ENCODE results near the gene IRF1. TPM values are rescaled to one million over a fixed set of nuclear protein-coding genes. Genes with fewer than 3 reads are reported as not detected.

The IRF1 gene
- total RNA-seq, 2 experiments from 2014 or later, result 205 to 223 TPM

DNA sequence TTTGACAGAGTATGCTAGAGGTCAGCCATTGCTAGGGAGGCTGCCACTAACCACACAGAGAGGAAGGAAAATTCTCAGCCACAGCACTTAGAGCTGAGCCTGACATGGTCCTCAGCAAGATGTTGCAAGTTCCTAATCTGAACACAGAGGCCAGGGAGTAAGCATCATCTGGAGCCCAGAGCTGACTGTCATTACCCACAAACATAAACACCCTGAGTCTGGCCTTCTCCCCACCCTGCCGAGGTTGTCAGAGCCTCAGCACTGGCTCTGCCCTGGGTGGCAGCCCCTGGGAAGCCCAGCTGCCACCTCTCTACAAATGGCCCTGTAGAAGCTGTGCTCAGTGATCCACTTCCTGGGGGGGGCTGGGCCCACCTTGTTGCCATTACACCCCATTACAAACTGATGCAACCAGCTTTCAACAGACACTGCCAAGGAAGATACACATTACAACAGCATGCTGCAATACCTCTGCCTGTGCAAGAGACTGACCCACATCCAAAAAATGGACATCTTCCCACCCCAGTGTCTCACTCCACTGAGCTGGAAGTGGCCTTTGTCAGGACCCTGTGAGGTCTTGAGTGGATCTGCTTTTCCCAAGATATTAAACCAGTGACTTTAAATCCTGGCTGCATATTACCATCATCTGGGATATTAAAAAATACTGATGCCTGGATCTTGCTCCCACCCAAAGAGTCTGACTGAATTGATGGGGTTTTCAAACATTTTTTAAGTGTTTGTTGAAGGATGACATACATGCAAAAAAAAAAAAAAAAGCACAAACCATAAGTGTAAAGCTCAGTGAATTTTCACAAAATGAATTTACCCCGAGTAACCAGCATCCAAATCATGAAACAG lies 33.0 kb downstream of the IRF1 start:
- CTCF ChIA-PET, result interaction anchor here (0.9 to 8.0 kb wide), 16 partner anchors 9 to 71 kb away, joined by 3 to 131 read pairs (median 12); partner anchors contain the start of gene IRF1
- ATAC-seq (peak; percentile 59), DNase-seq (peak; percentile 79)
- Mint-ChIP-seq H3K4me3 (peak overlapping the region; percentile 8), H3K27ac (peak overlapping the region; percentile 99), H3K4me1 (peaks cover 94% of the 10 kb centered on the region), H3K27me3 (no peaks in the 10 kb centered on the region), H3K9me3 (ENCODE audit: low read depth) (no peaks in the 10 kb centered on the region), H3K36me3 (peaks cover 59% of the 10 kb centered on the region)

DNA sequence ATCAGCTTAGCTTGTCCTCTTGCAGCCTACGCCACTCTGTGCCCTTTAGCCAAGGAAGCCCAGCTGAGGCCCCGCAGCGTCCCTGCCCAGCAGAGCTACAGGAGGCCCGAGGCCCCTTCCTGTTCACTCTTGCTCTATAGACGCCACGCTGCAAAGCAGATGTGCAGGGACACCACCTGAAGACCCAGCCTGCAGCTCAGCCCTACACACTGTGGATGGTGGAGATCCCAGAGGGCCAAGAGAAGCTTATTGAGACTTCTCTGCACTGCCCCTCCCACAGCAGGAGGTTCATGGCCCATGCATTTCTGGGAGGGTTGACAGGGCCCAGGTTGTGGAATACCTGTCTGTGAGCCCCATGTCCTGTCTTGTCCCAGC lies 33.6 kb downstream of the IRF1 start:
- Mint-ChIP-seq H3K36me3 (peaks cover 59% of the 10 kb centered on the region), H3K27me3 (no peaks in the 10 kb centered on the region), H3K27ac (peak overlapping the region; percentile 99), H3K9me3 (ENCODE audit: low read depth) (no peaks in the 10 kb centered on the region), H3K4me3 (peak overlapping the region; percentile 8), H3K4me1 (peaks cover 93% of the 10 kb centered on the region)
- ATAC-seq (peak; percentile 43), DNase-seq (no peak)
- CTCF ChIA-PET, result interaction anchor here (0.9 to 8.0 kb wide), 16 partner anchors 9 to 71 kb away, joined by 3 to 131 read pairs (median 12); partner anchors contain the start of gene IRF1

DNA sequence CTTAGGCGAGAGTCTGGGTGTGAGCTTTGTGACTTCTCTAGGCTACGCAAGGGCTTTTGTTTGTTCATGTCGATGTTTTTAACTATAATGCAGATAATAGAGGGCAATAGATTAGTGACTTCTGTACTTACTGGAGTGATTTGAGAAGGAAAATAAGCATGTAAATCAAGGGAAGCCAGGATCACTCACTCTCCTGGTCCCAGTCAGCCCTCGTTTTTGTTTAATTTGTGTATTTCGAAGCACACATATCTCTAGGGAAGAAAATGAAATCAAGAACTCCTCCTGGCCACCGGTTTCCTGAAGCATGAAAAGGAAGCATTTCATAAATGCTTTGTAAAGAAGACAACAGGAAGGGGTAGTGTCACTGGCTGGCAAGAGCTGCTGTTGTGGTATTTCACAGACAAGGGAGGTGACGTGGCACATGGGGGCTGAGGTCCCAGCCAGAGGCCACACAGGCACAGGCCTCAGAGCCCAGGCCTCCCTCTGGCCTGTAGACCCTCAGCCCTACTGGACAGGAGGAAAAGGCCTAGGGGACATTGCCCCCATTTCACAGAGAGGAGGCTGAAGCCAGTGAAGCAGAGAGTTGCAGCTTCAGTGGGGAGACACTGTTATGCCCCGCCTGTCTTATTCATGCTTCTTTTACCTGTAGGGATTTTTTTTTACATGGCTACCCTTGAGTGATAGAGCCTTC lies 34.1 kb downstream of the IRF1 start:
- Mint-ChIP-seq H3K36me3 (peaks cover 55% of the 10 kb centered on the region), H3K4me3 (peak overlapping the region; percentile 54), H3K27ac (peak overlapping the region; percentile 99), H3K4me1 (peaks cover 90% of the 10 kb centered on the region), H3K9me3 (ENCODE audit: low read depth) (no peaks in the 10 kb centered on the region), H3K27me3 (no peaks in the 10 kb centered on the region)
- peak; percentile 65 for ATAC-seq
- CTCF ChIA-PET, result interaction anchor here (1.1 to 8.0 kb wide), 15 partner anchors 9 to 70 kb away, joined by 3 to 131 read pairs (median 15); partner anchors contain the start of gene IRF1
- DNase-seq, result peak; percentile 85

GRCh38 chr5:132455614-132456115 lies 34.9 kb downstream of the IRF1 start:
- Mint-ChIP-seq H3K36me3 (peaks cover 56% of the 10 kb centered on the region), H3K4me1 (peaks cover 87% of the 10 kb centered on the region), H3K9me3 (ENCODE audit: low read depth) (no peaks in the 10 kb centered on the region), H3K27ac (peak overlapping the region; percentile 99), H3K4me3 (peak overlapping the region; percentile 54), H3K27me3 (no peaks in the 10 kb centered on the region)
- CTCF ChIA-PET, result interaction anchor here (1.4 to 8.0 kb wide), 10 partner anchors 8 to 40 kb away, joined by 3 to 131 read pairs (median 21); no protein-coding TSS in a partner anchor
- ATAC-seq (no peak), DNase-seq (no peak)

DNA sequence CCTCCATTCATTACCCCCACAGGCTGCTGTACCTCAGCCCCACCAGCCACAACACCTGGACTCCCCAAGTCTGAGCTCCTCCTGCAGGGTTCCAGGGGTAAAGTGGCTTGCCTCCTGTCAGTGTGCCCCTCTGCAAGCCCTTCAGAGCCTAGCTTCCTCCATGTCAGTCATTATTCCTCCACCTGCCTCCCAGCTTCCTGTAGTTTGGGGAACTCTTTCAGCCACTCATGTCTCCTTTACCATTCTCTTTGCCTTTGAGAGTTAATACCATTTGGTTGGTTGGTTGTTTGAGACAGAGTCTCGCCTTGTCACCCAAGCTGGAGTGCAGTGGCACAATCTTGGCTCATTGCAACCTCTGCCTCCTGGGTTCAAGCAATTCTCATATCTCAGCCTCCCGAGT lies 36.2 kb downstream of the IRF1 start:
- CTCF ChIA-PET, result interaction anchor here (0.6 to 8.0 kb wide), 4 partner anchors 12 to 124 kb away, joined by 3 to 131 read pairs (median 37); no protein-coding TSS in a partner anchor
- Mint-ChIP-seq H3K36me3 (peaks cover 55% of the 10 kb centered on the region), H3K9me3 (ENCODE audit: low read depth) (no peaks in the 10 kb centered on the region), H3K27me3 (no peaks in the 10 kb centered on the region), H3K27ac (peak overlapping the region; percentile 99), H3K4me3 (no peak overlapping the region), H3K4me1 (peaks cover 78% of the 10 kb centered on the region)
- ATAC-seq, result no peak
- no peak for DNase-seq

- DNase-seq, result no peak
- Mint-ChIP-seq H3K9me3 (ENCODE audit: low read depth) (no peaks in the 10 kb centered on the region), H3K27ac (no peak overlapping the region), H3K27me3 (no peaks in the 10 kb centered on the region), H3K4me3 (no peak overlapping the region), H3K36me3 (peaks cover 74% of the 10 kb centered on the region), H3K4me1 (peaks cover 61% of the 10 kb centered on the region)
- CTCF ChIA-PET, result interaction anchor here (1.1 kb wide), 1 partner anchor 13 kb away, joined by 5 read pairs; no protein-coding TSS in a partner anchor
- no peak for ATAC-seq
These were observed 39.2 kb downstream of the IRF1 start for GRCh38 chr5:132451387-132451786.

- H3K9me3 Mint-ChIP-seq (ENCODE audit: low read depth), result no peaks in the 10 kb centered on the region
- H3K27ac Mint-ChIP-seq, result no peak overlapping the region
- ATAC-seq (no peak), DNase-seq (no peak)
- no peaks in the 10 kb centered on the region for H3K27me3 Mint-ChIP-seq
- CTCF ChIA-PET, result interaction anchor here (0.6 kb wide), 1 partner anchor 17 kb away, joined by 3 read pairs; no protein-coding TSS in a partner anchor
- H3K4me3 Mint-ChIP-seq, result no peak overlapping the region
- peaks cover 54% of the 10 kb centered on the region for H3K4me1 Mint-ChIP-seq
- peaks cover 70% of the 10 kb centered on the region for H3K36me3 Mint-ChIP-seq
These were observed 41.5 kb downstream of the IRF1 start for GRCh38 chr5:132449060-132449459.

DNA sequence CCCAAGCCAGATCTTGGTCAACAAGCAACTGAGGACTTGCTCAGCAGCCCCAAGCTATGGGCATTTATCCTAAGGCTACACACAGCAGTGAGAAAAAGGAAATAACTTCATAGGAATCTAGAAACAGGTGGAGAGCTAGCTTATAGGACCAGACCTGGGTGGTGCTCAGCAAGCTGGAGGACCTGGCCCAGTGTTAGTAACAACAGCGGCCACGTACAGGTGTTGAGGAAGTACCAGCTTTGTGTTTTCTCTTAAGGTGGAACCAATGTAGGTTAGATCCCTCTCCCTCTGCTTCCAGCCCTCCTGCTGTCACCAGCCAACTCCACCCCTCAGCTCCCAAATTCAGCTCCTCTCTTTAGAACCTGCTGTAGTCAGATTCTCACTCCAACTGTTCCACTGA lies 43.4 kb downstream of the IRF1 start:
- no peak for DNase-seq
- peaks cover 60% of the 10 kb centered on the region for H3K36me3 Mint-ChIP-seq
- ATAC-seq, result no peak

DNA sequence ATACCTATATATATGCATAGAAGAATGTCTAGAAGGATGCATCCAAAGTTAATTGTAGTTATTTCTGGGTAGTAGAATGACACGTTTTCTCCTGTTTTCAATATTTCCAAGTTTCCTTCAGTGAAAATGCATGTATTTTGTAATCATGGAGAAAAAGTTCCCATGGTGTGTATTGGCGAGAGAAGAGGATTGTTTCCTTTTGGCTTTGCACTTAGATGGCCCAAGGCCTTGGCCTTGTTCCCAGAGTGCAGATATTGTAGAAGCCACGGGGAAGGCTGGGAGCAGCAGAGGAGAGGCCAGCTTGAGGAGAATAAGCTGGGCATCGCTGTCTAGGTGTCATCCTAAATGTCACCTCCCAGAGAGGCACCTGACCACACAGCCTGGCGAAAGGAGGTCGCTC lies 44.0 kb downstream of the IRF1 start:
- peaks cover 55% of the 10 kb centered on the region for H3K4me1 Mint-ChIP-seq
- H3K36me3 Mint-ChIP-seq, result peaks cover 62% of the 10 kb centered on the region
- CTCF ChIA-PET, result interaction anchor here (1.3 to 1.6 kb wide), 3 partner anchors 8 to 19 kb away, joined by 3 to 17 read pairs (median 9); no protein-coding TSS in a partner anchor
- ATAC-seq (no peak), DNase-seq (no peak)
- H3K27me3 Mint-ChIP-seq, result no peaks in the 10 kb centered on the region
- H3K4me3 Mint-ChIP-seq, result no peak overlapping the region
- H3K9me3 Mint-ChIP-seq (ENCODE audit: low read depth), result no peaks in the 10 kb centered on the region
- no peak overlapping the region for H3K27ac Mint-ChIP-seq

More for the DNA sequence above, 43.4 kb downstream of the IRF1 start:
- H3K27me3 Mint-ChIP-seq, result no peaks in the 10 kb centered on the region
- H3K9me3 Mint-ChIP-seq (ENCODE audit: low read depth), result no peaks in the 10 kb centered on the region
- peak overlapping the region; percentile 59 for H3K27ac Mint-ChIP-seq
- H3K4me1 Mint-ChIP-seq, result peaks cover 50% of the 10 kb centered on the region
- CTCF ChIA-PET, result interaction anchor here (1.3 to 1.6 kb wide), 3 partner anchors 9 to 19 kb away, joined by 3 to 17 read pairs (median 9); no protein-coding TSS in a partner anchor
- no peak overlapping the region for H3K4me3 Mint-ChIP-seq

- ATAC-seq, result no peak
- Mint-ChIP-seq H3K36me3 (peaks cover 60% of the 10 kb centered on the region), H3K27me3 (no peaks in the 10 kb centered on the region), H3K4me1 (peaks cover 59% of the 10 kb centered on the region), H3K27ac (no peak overlapping the region), H3K9me3 (ENCODE audit: low read depth) (no peaks in the 10 kb centered on the region), H3K4me3 (no peak overlapping the region)
- CTCF ChIA-PET, result no interaction called here
- no peak for DNase-seq
These were observed 44.6 kb downstream of the IRF1 start for GRCh38 chr5:132445930-132446329.

DNA sequence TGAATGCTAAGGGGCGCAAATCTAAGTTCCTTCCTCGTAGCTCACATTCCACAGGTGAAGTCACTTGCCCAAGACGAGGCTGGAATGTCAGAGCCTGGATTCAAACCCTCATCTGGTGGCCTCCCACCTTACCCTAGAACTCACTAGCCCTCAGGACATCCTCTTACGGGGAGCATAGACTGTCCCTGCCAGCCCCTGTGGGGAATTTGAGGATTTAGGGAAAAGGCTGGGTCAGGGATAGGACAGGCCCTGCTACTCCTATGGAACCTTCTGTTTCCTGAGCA lies 45.0 kb downstream of the IRF1 start:
- H3K4me3 Mint-ChIP-seq, result no peak overlapping the region
- H3K4me1 Mint-ChIP-seq, result peaks cover 61% of the 10 kb centered on the region
- H3K27ac Mint-ChIP-seq, result no peak overlapping the region
- CTCF ChIA-PET, result no interaction called here
- H3K36me3 Mint-ChIP-seq, result peaks cover 62% of the 10 kb centered on the region
- no peaks in the 10 kb centered on the region for H3K27me3 Mint-ChIP-seq
- H3K9me3 Mint-ChIP-seq (ENCODE audit: low read depth), result no peaks in the 10 kb centered on the region
- ATAC-seq (no peak), DNase-seq (no peak)

DNA sequence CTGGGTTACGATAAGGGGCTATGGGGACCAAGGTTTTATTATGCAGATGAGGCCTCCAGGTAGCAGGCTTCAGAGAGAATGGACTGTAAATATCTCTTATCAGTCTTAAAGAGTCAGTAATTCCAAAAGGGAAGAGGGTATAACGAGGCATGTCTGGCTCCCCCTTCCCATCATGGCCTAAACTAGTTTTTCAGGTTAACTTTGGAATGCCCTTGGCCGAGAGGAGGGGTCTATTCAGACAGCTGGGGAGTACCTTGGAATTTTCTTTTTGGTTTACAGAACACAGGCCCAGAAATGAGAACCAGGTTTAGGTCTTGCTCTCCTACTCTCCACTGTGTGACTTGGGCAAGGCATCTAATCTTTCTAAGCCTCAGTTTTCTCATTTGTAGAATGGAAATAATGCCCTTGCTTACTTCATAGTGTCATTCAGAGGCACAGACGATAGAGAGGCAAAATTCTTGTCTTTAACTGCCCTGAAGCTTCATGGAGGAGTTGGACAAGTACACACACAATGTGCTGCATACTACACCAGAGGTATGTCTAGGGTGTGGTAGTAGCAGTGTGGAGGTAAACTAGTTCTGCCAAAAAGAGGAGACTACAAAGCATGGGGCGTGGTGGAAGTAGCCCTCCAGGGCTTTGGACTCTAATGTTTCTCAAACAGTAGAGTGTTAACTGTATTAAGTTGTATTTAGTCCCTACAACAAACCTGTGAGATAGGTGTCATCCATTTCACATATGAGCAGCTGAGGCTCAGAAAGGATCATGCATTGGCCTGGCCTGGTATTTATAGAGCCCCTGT lies 45.5 kb downstream of the IRF1 start:
- peaks cover 62% of the 10 kb centered on the region for H3K4me1 Mint-ChIP-seq
- no peak overlapping the region for H3K4me3 Mint-ChIP-seq
- no peak for DNase-seq
- peaks cover 64% of the 10 kb centered on the region for H3K36me3 Mint-ChIP-seq
- no peaks in the 10 kb centered on the region for H3K27me3 Mint-ChIP-seq
- peak overlapping the region; percentile 39 for H3K27ac Mint-ChIP-seq
- CTCF ChIA-PET, result interaction anchor here (1.6 kb wide), 1 partner anchor 11 kb away, joined by 6 read pairs; no protein-coding TSS in a partner anchor
- no peaks in the 10 kb centered on the region for H3K9me3 Mint-ChIP-seq (ENCODE audit: low read depth)
- no peak for ATAC-seq

All from activated CD8-positive, alpha-beta memory T cell treated with anti-CD3 and anti-CD28 coated beads, Interleukin-2, amount 10 ng/mL, durations not matched to agents 7 days and 5 days (primary cell).